H9 (cell line): ENCODE data around the gene UTP11. TPM values are rescaled to one million over a fixed set of nuclear protein-coding genes. Genes with fewer than 3 reads are reported as not detected.
A peak's percentile ranks its signal among the peaks of the same experiment; 100 is the strongest.

ENCODE experiments used
- DNase-seq: peaks from one replicate; pipeline ENCODE4 v3.0.0-alpha.2; 2017
- H2AFZ ChIP-seq: one replicate; pipeline ENCODE4 v1.6.1; 2013; ENCODE audit warnings: mild to moderate bottlenecking, low read length, control low read depth, moderate library complexity
- H2AK5ac ChIP-seq: 2 replicates; pipeline ENCODE4 v1.6.1; 2013; ENCODE audit warnings: low read length, control low read depth, mixed read lengths; ENCODE audit not compliant: insufficient read length
- H2BK120ac ChIP-seq: one replicate; pipeline ENCODE4 v1.6.1; 2013; ENCODE audit warnings: low read depth, mild to moderate bottlenecking, low read length, control low read depth, inconsistent platforms; ENCODE audit not compliant: poor library complexity, severe bottlenecking
- H2BK12ac ChIP-seq: 2 replicates; pipeline ENCODE4 v1.6.1; 2013; ENCODE audit warnings: low read length, control low read depth, mixed read lengths, low read depth; ENCODE audit not compliant: insufficient read length
- H2BK15ac ChIP-seq: 2 replicates; pipeline ENCODE4 v1.6.1; 2013; ENCODE audit warnings: low read depth, low read length, control low read depth
- H2BK20ac ChIP-seq: one replicate; pipeline ENCODE4 v1.6.1; 2013; ENCODE audit warnings: low read depth, mild to moderate bottlenecking, low read length, control low read depth, inconsistent platforms; ENCODE audit not compliant: poor library complexity, severe bottlenecking
- H2BK5ac ChIP-seq: 2 replicates; pipeline ENCODE4 v1.6.1; 2013; ENCODE audit warnings: low read length, control low read depth, mixed read lengths; ENCODE audit not compliant: insufficient read length
- H3K14ac ChIP-seq: 2 replicates; pipeline ENCODE4 v1.6.1; 2013; ENCODE audit warnings: low read length, control low read depth; ENCODE audit not compliant: insufficient read depth
- H3K18ac ChIP-seq: 2 replicates; pipeline ENCODE4 v1.6.1; 2013; ENCODE audit warnings: low read depth, mild to moderate bottlenecking, mixed read lengths, low read length, control low read depth; ENCODE audit not compliant: insufficient read length
- H3K23ac ChIP-seq: 2 replicates; pipeline ENCODE4 v1.6.1; 2013; ENCODE audit warnings: low read length, control low read depth, mixed read lengths, low read depth; ENCODE audit not compliant: insufficient read length
- H3K23me2 ChIP-seq: 2 replicates; pipeline ENCODE4 v1.6.1; 2013; ENCODE audit warnings: low read depth, mild to moderate bottlenecking, mixed read lengths, low read length, control low read depth; ENCODE audit not compliant: insufficient read length, poor library complexity, severe bottlenecking
- H3K27ac ChIP-seq: 2 replicates; pipeline ENCODE4 v1.5.1; 2013; ENCODE audit warnings: low read length, control low read depth, mixed read lengths, low read depth; ENCODE audit not compliant: insufficient read length
- H3K27me3 ChIP-seq: 2 replicates; pipeline ENCODE4 v1.6.1; 2013; ENCODE audit warnings: low read length, control low read depth, inconsistent platforms; ENCODE audit not compliant: insufficient read depth
- H3K4ac ChIP-seq: 2 replicates; pipeline ENCODE4 v1.6.1; 2013; ENCODE audit warnings: low read depth, mild to moderate bottlenecking, control low read depth, inconsistent platforms, low read length, moderate library complexity
- H3K4me1 ChIP-seq: 2 replicates; pipeline ENCODE4 v1.6.1; 2013; ENCODE audit warnings: low read length, control low read depth, inconsistent platforms; ENCODE audit not compliant: insufficient read depth
- H3K4me2 ChIP-seq: 2 replicates; pipeline ENCODE4 v1.6.1; 2013; ENCODE audit warnings: low read length, control low read depth, mixed read lengths; ENCODE audit not compliant: insufficient read length, insufficient read depth
- H3K56ac ChIP-seq: 2 replicates; pipeline ENCODE4 v1.6.1; 2013; ENCODE audit warnings: low read depth, mild to moderate bottlenecking, mixed read lengths, low read length, control low read depth; ENCODE audit not compliant: insufficient read length
- H3K79me1 ChIP-seq: 2 replicates; pipeline ENCODE4 v1.6.1; 2013; ENCODE audit warnings: low read depth, mild to moderate bottlenecking, moderate library complexity, low read length, control low read depth, inconsistent platforms; ENCODE audit not compliant: insufficient read depth, poor library complexity, severe bottlenecking
- H3K79me2 ChIP-seq: 2 replicates; pipeline ENCODE4 v1.6.1; 2013; ENCODE audit warnings: low read length, control low read depth, inconsistent platforms; ENCODE audit not compliant: insufficient read depth
- H3K9ac ChIP-seq: 2 replicates; pipeline ENCODE4 v1.6.1; 2013; ENCODE audit warnings: low read length, control low read depth, mixed read lengths; ENCODE audit not compliant: insufficient read length; ENCODE audit errors: extremely low read depth
- H3K9me3 ChIP-seq: one replicate; pipeline ENCODE4 v1.6.1; 2013; ENCODE audit warnings: low read depth, low read length, inconsistent platforms; ENCODE audit not compliant: control insufficient read depth
- H3T11ph ChIP-seq: one replicate; pipeline ENCODE4 v1.6.1; 2013; ENCODE audit warnings: mild to moderate bottlenecking, low read length, control low read depth, inconsistent platforms
- H4K20me1 ChIP-seq: one replicate; pipeline ENCODE4 v1.6.1; 2013; ENCODE audit not compliant: control insufficient read depth, insufficient read length, insufficient read depth
- H4K5ac ChIP-seq: 2 replicates; pipeline ENCODE4 v1.6.1; 2013; ENCODE audit warnings: low read depth, mild to moderate bottlenecking, mixed read lengths, low read length, control low read depth; ENCODE audit not compliant: insufficient read length
- H4K8ac ChIP-seq: replicated peaks from 2 replicates; pipeline ENCODE4 v1.6.1; 2013; ENCODE audit warnings: low read length, control low read depth, mixed read lengths, low read depth; ENCODE audit not compliant: insufficient read length
- H4K91ac ChIP-seq: 2 replicates; pipeline ENCODE4 v1.6.1; 2013; ENCODE audit warnings: low read depth, mild to moderate bottlenecking, moderate library complexity, mixed read lengths, low read length, control low read depth; ENCODE audit not compliant: insufficient read length
- H3K27ac Mint-ChIP-seq, 3 experiments: 2 replicates in 2 of 3; 3 replicates in 1 of 3; pipeline ENCODE4 v1.8.0; 2020 to 2021; ENCODE audit warnings: mixed read lengths in 3 of 3, mild to moderate bottlenecking in 1 of 3, moderate library complexity in 1 of 3
- H3K27me3 Mint-ChIP-seq: 2 replicates; pipeline ENCODE4 v1.8.0; 2021; ENCODE audit warnings: low read depth, mild to moderate bottlenecking, moderate library complexity, mixed read lengths
- H3K36me3 Mint-ChIP-seq, 3 experiments: 2 replicates in 2 of 3; 3 replicates in 1 of 3; pipeline ENCODE4 v1.8.0; 2020 to 2021; ENCODE audit warnings: low read depth in 3 of 3, mixed read lengths in 3 of 3; ENCODE audit not compliant: insufficient read depth in 1 of 3
- H3K4me1 Mint-ChIP-seq, 2 experiments: 2 replicates each; pipeline ENCODE4 v1.8.0; 2020; ENCODE audit warnings: mixed read lengths in 2 of 2
- H3K4me3 Mint-ChIP-seq, 2 experiments: 2 replicates in 1 of 2; 3 replicates in 1 of 2; pipeline ENCODE4 v1.8.0; 2020 to 2021; ENCODE audit warnings: mild to moderate bottlenecking in 2 of 2, mixed read lengths in 2 of 2, moderate library complexity in 1 of 2
- H3K9me3 Mint-ChIP-seq, 2 experiments: 2 replicates in 1 of 2; 3 replicates in 1 of 2; pipeline ENCODE4 v1.8.0; 2020; ENCODE audit warnings: mild to moderate bottlenecking in 2 of 2, mixed read lengths in 2 of 2, moderate library complexity in 1 of 2
- CTCF ChIP-seq: fragments of 200-600 bp; sonication (generic); conservative IDR thresholded peaks from 3 replicates; pipeline ENCODE4 v1.8.0; 2021; ENCODE audit warnings: antibody characterized with exemption, mild to moderate bottlenecking
- WGBS: extraction: QIAGEN DNeasy Blood & Tissue Kit; methylation state at CpG from one replicate; pipeline ENCODE4 v1.1.7; 2013; ENCODE audit warnings: missing lambda C conversion rate, low lambda C conversion rate, mixed read lengths; ENCODE audit not compliant: insufficient read length; ENCODE audit errors: extremely low coverage; 5-methylcytosine and 5-hydroxymethylcytosine counted together
- total RNA-seq: library from RNA; stranded (reverse); gene quantifications from 2 replicates; pipeline ENCODE4 v1.2.1, GENCODE V29; 2021

Gene UTP11
- total RNA-seq, 1 experiment from 2014 or later: 63.1 TPM

GRCh38 chr1:38072858-38073257 lies 60.3 kb downstream of the UTP11 start:
- no peak overlapping the region for H3K27ac Mint-ChIP-seq
- Histone ChIP-seq H3T11ph (no peak overlapping the region), H2AFZ (no peak overlapping the region), H4K20me1 (no peaks in the 10 kb centered on the region), H3K18ac (no peak overlapping the region), H4K8ac (no peak overlapping the region), H2BK20ac (no peak overlapping the region), H3K79me1 (no peaks in the 10 kb centered on the region), H3K27me3 (no peaks in the 10 kb centered on the region), H4K5ac (no peak overlapping the region), H3K23ac (no peak overlapping the region), H4K91ac (no peak overlapping the region), H3K14ac (no peak overlapping the region), H3K23me2 (no peaks in the 10 kb centered on the region), H3K9ac (no peak overlapping the region), H3K4me2 (no peak overlapping the region), H2AK5ac (no peak overlapping the region), H3K4ac (no peak overlapping the region), H3K9me3 (no peaks in the 10 kb centered on the region), H3K79me2 (no peaks in the 10 kb centered on the region), H3K4me1 (no peaks in the 10 kb centered on the region; the same call in none of the 2 replicates), H2BK120ac (no peak overlapping the region), H2BK5ac (no peak overlapping the region), H2BK15ac (no peak overlapping the region), H3K27ac (no peak overlapping the region), H2BK12ac (no peak overlapping the region), H3K56ac (no peak overlapping the region)
- H3K27me3 Mint-ChIP-seq: no peaks in the 10 kb centered on the region; the same call in 1 of the 2 replicates
- no peaks in the 10 kb centered on the region for H3K36me3 Mint-ChIP-seq
- WGBS: no CpG with 5 or more reads among the region's 2 CpGs
- H3K4me1 Mint-ChIP-seq: peaks cover 32 to 52% of the 10 kb centered on the region in 2 experiments
- no peak for DNase-seq
- TF ChIP-seq CTCF: no peak
- H3K4me3 Mint-ChIP-seq: peak overlapping the region in 1 of 2 experiments; percentile 30; a peak in 1 of 5 replicates
- H3K9me3 Mint-ChIP-seq: no peaks in the 10 kb centered on the region; a peak in 1 of 5 replicates
